NCI-H1930 (cell line): ENCODE data around the gene ADD1.

Experiments
- DNase-seq, 2 experiments: peaks; one replicate each; lab custom pipeline; 2025; lab: John Stamatoyannopoulos, UW

Gene ADD1, protein sequence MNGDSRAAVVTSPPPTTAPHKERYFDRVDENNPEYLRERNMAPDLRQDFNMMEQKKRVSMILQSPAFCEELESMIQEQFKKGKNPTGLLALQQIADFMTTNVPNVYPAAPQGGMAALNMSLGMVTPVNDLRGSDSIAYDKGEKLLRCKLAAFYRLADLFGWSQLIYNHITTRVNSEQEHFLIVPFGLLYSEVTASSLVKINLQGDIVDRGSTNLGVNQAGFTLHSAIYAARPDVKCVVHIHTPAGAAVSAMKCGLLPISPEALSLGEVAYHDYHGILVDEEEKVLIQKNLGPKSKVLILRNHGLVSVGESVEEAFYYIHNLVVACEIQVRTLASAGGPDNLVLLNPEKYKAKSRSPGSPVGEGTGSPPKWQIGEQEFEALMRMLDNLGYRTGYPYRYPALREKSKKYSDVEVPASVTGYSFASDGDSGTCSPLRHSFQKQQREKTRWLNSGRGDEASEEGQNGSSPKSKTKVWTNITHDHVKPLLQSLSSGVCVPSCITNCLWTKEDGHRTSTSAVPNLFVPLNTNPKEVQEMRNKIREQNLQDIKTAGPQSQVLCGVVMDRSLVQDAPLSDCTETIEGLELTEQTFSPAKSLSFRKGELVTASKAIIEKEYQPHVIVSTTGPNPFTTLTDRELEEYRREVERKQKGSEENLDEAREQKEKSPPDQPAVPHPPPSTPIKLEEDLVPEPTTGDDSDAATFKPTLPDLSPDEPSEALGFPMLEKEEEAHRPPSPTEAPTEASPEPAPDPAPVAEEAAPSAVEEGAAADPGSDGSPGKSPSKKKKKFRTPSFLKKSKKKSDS

GRCh38 chr4:2843263-2843940 lies at the start of gene ADD1:
Gene ADD1 (plus strand): TSS chr4:2843844. CDS start chr4:2875916, 32,072 bp downstream.
- peak; percentile 68 to 89 for DNase-seq

GRCh38 chr4:2794486-2795299 lies 49.0 kb upstream of the ADD1 start:
- DNase-seq = no peak

GRCh38 chr4:2795300-2795892 lies 48.2 kb upstream of the ADD1 start:
- no peak for DNase-seq

DNA sequence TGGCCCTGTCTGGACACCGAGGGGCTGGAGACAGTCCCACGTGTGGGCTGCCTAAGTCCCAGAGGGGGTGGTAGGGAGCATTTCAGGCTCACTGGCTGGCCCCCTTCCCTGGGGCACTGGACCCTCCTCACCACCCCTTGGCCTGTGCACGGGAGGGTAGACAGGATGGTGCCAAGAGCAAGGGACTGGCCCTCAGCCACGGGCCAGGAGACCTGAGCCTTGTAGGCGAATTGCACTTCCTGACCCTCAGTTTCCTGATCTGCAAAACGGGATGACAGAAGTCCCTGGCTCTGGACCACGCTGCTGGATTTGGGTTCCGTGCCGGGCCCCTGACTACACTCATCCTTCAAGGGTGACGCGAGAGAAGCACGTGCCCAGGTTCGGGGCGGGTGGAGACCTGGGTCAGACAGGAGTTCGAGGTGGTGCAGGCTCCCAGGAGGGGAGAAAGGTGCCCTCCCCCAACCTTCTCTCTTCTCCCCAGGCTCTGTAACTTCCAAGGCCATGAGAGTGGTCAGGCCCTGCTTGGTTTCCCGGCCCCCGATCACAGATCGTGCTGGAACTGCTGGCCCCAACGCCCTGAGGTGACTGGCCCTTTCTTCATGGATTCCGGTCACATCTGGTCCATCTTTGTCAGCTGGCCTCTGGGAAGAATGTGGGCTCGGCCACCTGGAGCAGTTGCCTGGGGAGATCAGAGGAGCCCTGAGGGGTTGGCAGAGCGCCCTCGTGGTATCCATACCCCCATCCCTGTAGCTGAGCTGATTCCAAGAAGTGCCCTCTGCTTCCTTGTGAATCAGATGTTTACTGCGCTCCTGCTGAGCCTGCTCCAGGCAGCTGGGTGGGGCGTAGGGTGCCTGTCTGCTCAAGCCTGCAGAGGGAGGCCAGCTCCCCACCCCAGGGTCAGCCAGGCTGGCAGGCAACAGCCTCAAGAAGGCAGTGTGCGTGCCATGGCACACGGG lies 47.5 kb upstream of the ADD1 start:
- no peak for DNase-seq

DNA sequence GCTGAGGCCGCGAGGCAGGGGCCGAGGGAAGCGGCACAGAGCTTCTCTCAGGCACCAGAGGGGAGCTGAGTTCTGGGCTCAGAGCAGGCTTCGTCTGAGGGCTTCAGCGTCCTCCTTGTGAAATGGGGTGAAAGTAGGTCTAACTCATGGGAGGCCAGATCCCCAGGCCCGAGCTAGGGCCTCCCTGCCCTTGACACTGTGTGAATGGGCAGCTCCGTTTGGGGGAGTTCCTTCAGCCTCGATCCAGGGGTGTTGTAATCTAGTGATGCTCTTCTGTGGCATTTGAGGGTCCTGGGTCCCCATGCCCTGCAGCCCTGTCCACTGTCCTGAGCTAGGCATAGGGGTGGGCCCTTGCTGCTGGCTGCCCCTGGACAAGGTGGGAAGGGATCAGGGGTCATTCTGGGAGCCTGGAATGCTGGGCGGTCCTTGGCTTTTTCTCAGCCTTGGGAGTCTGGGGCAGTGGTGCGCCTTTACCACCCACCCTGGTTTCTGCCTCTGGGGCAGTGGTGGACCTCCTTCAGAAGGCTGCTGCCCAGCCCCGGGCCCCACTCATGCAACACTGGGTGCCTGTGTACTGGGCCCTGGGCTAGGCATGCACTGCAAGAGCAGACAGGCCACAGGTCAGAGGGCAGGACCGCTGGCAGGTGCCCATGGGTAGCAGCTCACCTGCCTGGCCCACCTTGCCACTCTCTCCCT lies 46.6 kb upstream of the ADD1 start:
- DNase-seq = no peak

DNA sequence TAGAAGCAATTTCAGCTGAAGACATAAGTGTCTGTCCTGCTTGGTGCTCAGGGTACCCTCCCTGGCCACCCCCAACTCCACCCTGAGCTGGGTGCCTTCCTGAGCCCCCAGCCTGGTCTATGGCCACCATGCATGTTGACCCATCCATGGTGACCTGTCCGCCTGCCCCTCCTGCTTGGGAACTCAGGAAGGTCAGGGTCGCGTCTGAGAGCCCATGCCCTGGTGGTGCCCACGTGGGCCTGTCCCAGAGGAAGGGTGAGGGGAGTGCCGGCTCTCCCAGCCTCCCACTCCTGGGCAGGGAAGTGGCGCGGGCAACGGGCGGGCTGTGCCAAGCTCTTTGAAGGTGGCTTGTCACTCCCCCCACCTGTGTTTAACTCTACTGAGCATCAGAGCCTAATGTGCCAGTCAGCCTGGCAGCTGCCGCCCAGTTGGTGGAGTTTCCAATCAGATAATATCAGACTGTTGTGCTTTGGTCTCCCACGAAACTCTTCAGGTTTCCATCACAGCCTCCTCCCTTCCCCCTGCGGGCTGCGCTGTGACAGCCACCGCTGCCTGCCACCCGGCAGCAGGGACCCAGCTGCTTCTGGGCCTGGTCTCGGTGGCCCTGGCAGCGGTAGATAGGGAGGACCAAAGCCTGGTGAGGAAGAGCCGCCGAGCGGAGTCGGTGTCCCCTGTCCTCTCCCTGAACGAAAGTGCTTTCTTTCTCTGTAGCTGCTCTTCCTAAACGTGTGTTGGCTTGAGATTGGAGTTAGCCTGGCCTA lies 45.9 kb upstream of the ADD1 start:
- no peak for DNase-seq

DNA sequence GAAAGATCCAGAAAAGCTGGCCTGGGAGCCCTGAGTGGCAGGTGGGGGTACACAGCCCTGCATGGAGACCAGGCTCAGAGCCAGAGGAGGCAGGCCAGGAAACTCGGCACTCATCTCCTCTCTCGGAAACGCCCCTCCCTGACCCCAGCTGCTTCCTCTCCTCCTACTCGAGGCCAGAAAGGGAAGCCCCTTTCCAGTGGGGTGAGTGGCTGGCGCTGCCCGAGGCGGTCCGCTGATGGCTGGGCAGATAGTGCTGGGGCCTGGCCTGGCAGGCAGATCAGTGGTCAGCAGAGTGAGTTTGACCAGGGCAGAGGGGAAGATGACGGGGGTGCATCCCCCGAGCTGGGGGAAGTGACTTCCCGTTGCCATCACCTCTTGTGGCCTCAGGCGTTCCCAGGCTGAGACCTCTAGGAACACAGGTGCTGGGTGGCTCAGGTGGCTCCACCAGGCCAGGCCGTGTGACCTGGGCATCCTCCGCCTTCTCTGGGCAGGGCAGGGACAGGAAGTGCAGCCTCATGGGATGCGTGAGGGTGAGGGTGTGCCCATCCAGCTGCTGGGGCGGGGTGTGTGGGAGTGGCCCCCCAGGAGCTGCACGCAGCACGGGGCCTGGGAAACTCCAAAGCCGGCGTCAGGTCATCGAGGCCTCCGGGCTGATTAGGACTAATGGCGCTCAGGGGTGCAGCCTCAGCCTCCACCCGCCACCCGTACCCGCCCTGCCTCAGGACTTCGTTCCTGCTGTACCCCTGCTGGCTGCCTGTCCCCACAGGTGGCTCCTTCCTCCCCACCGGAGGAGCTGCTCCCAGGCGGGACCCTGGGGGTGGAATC lies 45.0 kb upstream of the ADD1 start:
- no peak for DNase-seq

DNA sequence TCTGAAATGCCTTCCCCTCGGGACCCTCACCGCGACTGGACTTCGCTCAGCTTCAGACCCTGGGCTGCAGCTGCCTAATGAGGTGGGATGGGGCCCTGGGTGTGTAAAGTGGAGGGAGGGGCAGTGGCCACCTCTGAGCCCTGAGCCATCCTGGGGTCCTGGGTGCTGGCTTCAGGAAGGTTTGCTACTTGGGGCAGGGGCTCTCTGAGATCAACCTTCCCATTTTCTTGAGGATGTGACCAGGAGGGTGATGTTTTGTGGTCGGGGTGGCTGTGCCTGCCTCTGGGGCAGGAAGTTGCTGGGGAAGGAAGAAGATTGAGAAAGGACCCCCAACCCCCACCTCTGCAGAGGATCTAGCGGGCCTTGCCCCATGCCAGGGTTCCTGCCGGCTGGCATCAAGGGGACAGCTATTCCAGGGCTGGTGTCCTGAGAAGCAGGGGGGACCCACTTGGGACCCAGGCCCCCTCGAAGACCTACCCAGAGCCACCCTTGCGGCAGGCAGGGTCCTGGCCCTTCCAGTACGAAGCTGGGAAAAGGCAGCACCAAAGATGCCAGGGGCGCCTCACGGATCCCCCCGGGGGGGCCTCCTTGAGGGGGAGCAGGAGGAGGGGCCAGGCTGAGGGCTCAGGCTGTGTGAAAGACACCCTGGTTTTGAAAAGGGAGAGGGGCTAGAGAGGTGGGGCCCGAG lies 44.3 kb upstream of the ADD1 start:
- no peak for DNase-seq

DNA sequence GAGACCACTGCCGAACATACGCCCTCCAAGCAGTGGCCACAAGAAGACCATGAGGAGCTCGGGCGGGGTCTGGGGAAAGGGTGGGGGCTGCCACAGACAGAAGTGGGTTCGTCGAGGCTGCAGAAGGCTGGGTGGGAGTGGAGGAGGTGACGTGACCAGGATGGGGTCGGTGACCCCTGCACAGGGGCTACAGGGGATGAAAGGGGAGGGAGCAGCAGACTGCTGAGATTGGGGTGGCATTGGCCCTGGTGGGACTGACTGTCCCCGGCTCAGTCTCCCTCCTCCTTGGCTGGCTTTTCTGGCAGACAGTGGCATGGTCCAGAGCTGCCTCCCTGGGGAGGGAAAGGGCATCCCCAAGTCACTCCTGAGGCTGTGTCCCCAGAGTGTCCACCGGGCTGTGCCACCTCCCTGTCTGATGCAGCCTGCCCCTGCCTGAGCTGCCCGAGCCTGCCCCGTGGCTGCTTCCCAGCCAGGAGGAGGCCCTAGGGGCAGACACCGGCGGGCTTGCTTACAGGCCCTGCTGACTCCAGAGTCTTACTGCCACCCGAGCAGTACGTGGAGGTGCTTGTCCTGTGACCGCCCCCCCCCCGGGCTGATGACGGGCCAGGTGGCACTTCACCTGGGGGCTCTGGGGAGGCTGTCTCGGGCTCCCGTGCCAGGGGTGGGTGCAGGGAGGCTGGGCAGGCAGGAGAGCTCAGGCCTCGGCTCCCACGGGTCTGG lies 43.5 kb upstream of the ADD1 start:
- DNase-seq = no peak

DNA sequence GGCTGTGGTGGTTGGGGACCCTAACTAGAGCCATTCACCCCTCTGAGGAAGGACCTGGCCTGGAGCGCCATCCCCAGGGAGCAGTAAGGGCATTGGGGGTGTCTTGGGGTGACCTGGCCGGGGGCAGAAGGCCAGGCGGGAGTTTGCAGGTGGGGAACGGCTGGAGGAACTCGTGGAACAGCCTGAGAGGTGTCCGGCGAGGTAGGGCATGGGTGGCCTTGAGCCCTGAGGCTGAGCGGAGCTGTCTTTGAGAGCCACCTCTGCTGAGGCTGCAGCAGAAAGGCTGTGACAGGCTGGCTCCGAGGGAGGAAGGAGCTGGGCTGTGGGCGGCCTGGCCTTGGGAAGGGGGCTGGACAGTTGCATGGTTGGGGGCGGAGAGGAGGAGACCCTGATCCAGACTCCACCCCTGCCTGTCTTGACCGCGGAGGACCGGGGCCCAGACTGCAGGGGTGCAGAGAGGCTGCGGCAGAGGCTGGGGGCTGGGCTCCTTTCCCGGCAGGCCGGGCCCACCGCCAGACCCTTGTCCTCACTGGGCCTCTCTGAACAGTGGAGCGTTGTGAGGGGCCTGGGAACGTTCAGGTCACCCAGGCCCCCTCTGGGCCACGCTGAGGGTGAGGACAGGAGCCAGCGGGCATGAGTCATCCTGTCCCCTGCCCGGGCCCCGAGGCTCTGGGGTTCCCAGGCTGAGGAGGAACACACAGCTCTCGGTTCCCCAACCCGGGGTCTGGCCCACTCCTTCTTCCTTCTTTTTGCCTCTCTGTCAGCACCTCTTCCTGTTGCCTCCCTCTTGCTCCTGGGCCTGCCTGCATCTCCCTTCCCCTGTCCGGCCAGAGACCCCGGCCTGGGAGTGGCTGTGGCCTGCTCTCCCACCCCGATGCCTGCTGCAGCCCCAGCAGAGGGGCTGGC lies 42.7 kb upstream of the ADD1 start:
- no peak for DNase-seq

DNA sequence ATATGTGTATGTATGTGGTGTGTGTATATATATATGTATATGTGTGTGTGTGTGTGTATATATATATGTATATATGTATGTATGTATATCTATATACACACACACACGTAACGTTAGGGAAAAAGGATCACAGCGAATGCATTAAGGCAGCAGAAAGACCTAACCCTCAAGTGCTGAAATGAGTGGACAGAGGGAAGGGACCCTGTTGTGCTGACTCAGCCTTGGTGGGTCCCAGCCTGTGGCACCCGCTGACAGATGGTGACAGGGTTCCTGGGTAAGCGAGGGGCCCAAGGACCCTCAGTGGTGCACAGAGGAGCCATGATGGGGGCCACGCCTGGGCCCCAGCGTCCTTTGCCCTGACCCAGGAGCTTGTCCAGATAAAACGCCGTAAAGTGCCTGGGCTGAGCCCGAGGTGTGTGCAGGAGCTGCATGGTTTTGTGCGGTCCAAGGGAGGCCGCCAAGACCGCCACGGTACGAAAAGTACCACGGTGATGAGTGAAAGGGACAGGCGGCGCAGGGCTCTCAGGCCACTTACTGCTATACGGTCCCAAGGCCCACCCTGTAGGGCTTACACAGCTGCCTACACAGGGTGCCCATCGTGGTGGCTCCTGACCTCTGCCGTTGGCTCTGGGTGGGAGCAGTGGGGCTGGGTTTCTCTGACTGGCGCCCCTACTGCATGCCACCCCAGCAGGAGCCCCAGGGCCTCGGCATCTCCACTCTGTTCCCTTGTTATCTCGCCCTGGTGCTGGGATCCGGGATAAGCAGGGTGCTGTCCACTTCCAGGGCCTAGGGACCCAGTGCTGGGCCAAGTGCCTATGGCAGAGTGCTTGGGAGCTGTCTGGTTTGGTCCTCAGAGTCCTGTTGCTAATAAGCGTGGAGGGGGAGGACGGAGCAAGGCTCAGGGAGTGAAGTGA lies 40.8 kb upstream of the ADD1 start:
- no peak for DNase-seq

DNA sequence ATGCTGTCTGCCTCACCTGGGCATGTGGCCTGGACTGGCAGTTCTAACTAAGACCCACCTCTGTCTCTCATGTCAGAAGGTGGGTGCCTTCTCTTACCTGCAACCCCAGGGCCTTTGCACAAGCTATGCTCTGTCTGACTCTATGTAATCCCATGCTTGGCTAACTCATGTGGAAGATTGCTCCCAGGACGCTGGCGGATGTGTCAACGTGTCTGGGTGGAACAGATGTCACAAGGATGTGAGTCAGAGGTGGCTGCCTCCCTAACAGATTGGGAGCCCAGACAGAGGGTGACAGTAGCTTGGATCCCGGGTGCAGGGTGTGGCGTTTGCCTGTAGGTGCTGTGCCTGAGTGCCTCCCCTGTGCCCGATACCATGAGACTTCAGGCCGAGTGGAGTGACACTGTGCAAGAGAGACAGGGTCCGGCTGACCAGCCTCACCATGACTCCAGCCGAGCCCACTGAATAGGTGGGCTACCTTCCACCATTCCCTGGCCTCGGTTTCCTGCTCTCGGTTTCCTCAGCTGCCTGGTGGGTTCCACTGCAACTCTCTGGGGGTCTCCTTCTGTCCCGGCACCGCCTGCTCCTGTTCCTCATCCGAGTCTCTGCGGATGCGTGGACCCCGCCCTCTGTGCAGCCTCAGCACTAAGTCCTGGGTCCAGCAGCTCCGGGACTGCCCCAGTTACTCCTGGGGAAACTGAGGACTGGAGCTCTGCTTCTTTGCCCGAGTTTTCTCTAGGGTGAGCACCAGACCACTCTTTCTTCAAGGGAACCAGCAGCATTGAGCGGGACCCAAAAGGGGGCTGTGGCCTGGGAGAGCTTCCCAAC lies 39.8 kb upstream of the ADD1 start:
- DNase-seq = no peak

DNA sequence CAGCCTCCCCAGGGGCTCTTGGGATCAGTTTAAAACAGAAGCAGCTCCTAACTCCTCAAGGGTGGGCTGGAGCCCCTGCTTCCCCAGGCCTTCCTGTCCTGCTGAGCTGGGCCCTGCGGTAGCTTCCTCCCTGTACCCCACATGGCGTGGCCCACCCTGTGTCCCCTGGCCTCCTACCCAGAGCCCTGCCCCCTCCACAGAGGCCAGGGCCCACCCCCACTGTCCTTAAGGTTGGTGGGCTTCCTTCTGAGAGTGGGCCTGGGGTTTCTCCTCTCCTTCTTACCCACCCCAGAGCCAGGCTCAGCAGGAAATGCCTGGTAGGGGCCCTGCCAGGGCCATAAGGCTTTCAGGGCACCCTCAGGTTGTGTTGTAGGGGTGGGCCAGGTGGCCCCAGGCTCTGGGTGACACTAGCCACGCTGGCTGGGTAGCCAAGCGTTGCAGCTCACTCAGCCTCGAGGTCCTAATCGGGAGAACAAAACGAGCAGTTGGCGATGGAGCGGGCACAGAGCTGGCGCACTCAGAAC lies 39.1 kb upstream of the ADD1 start:
- no peak for DNase-seq
